Dermis lymphatic vessel endothelial cell (primary cell): ENCODE results near the gene PHAF1. TPM values are rescaled to one million over a fixed set of nuclear protein-coding genes. Genes with fewer than 3 reads are reported as not detected.

Experiments
- total RNA-seq: library from RNA; depleted of rRNA; stranded (reverse); fragments of >200 nt; gene quantifications from 2 replicates; pipeline ENCODE4 v1.2.1, GENCODE V29; 2014

PHAF1 gene
- total RNA-seq, result 10.0 and 11.8 TPM in 2 replicates

GRCh38 chr16:67109407-67110135, at the start of gene PHAF1:
Gene PHAF1, plus strand, starts transcription at chr16:67109941. Its CDS starts 235 bp downstream, at chr16:67110176.

DNA sequence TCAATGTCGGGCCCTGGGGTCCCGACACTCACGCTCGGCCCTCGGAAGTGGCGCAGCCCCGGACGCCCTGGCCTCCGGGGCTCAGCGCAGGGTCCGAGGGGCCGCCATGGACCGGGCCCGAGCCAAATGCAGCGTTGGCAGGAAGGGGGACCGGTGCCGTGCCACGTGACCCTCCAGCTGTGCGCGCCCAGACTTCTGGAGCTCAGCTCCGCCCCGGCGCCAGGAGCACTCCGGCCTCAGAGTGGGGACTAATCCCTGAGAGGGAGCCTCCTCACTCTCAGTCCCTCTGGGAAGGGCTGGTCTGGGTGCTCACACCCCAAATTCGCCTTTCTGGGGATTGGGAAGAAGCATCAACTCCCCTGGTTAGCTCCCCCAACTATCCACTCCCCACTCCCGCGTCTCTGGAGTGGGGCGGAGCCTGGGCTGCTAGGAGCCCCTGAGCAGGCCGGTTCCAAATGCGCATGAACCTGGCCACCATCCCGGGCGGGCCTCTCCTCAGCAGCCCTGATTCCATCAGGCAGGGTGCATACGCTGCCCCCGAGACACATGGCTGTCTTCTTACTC, 41.2 kb downstream of the PHAF1 start, which contains the start of gene B3GNT9:
TSS of gene B3GNT9 (minus strand) at position 166 of the 564 bp plus-strand sequence. CDS start 513 bp downstream, outside the sequence.

DNA sequence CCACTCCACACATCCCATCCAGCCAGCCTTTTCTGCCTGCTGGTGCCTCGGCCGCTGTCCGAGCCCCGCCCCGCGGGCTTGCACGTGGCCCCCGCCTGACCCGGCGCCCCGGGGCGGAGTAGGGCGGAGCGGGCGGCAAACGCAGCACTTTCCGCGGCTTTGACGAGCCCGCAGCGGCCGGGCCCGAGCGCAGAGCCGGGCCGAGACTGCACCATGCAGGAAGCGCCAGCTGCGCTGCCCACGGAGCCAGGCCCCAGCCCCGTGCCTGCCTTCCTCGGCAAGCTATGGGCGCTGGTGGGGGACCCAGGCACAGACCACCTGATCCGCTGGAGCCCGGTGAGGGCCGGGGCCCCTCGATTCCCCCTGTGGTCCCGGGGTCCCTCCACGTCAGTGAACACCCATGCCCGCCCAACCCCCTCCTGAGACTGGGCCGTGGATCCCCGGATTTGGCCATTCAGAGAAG, 54.9 kb downstream of the PHAF1 start, which contains the start of gene HSF4:
TSS of gene HSF4 (plus strand) at position 147 of the 463 bp plus-strand sequence. CDS start at position 214, 67 bp downstream.

GRCh38 chr16:67170168-67170948, 60.6 kb downstream of the PHAF1 start, which contains the start of gene NOL3:
Gene NOL3, plus strand, starts transcription at chr16:67170538.

GRCh38 chr16:67183627-67184452, 74.1 kb downstream of the PHAF1 start, which contains the start of gene MATCAP1:
Gene MATCAP1, minus strand, starts transcription at chr16:67183963. Its CDS starts 3,353 bp downstream, at chr16:67180610.

GRCh38 chr16:67190041-67190440, 80.3 kb downstream of the PHAF1 start, which contains the start of gene EXOC3L1:
Gene EXOC3L1, minus strand, starts transcription at chr16:67190136. Its CDS starts 460 bp downstream, at chr16:67189676.

DNA sequence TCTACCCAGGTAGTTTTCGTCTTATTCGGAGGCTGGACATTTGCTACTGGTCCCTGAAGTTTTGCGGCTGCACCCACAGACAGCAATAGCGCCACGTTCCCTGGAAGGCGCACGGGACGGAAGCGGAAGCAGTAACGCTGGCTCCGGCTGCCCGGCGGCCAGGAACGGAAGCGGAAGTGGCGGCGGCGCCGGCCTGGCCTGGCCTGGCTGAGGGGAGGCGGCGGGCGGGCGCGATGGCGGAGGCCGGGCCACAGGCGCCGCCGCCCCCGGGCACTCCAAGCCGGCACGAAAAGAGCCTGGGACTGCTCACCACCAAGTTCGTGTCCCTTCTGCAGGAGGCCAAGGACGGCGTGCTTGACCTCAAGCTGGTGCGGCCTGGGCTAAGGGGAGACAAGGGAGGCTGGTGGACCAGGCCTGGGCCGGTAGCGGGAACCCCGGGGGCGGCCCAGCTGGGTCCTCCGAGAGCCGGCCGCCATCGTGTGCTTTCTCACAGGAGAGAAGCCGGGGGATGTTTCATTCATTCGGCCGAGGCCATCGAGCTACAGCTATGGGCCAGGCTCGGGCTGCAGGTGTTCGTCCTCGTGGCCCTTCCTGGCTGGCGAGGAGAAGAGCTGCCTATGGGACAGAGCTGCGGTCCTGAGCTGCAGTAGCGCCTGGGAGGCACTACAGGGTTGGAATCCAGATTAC, 82.4 kb downstream of the PHAF1 start, which contains the start of gene E2F4:
TSS of gene E2F4 (plus strand) at position 161 of the 687 bp plus-strand sequence. CDS start at position 234, 73 bp downstream.

Other genes starting within 250 kb of the PHAF1 start
- 4.8 and 8.6 TPM in 2 replicates for gene PDP2, start 229.4 kb upstream of the PHAF1 start, total RNA-seq
- gene CDH16, start 191.1 kb upstream of the PHAF1 start, total RNA-seq, result not detected in 2 replicates
- gene RRAD, start 184.4 kb upstream of the PHAF1 start, total RNA-seq, result 0.22 and 0.43 TPM in 2 replicates
- 126 and 151 TPM in 2 replicates for gene CIAO2B, start 175.5 kb upstream of the PHAF1 start, total RNA-seq
- gene CES2, start 174.4 kb upstream of the PHAF1 start, total RNA-seq, result 13.8 and 15.1 TPM in 2 replicates
- gene CES3, start 148.7 kb upstream of the PHAF1 start, total RNA-seq, result under 0.01 TPM in 1 of 2 replicates, not detected in the other
- 0.60 and 2.0 TPM in 2 replicates for gene CES4A, start 121.4 kb upstream of the PHAF1 start, total RNA-seq
- gene CBFB, start 80.8 kb upstream of the PHAF1 start, total RNA-seq, result 47.6 and 71.9 TPM in 2 replicates
- gene B3GNT9, start 41.1 kb downstream of the PHAF1 start, total RNA-seq, result 4.0 and 8.0 TPM in 2 replicates
- 14.0 and 20.4 TPM in 2 replicates for gene TRADD, start 50.0 kb downstream of the PHAF1 start, total RNA-seq
- gene FBXL8, start 50.0 kb downstream of the PHAF1 start, total RNA-seq, result 5.6 and 6.1 TPM in 2 replicates
- 0.54 and 1.1 TPM in 2 replicates for gene HSF4, start 54.8 kb downstream of the PHAF1 start, total RNA-seq
- 4.0 and 4.9 TPM in 2 replicates for gene NOL3, start 60.6 kb downstream of the PHAF1 start, total RNA-seq
- gene MATCAP1, start 74.0 kb downstream of the PHAF1 start, total RNA-seq, result 4.6 and 8.7 TPM in 2 replicates
- gene EXOC3L1, start 80.2 kb downstream of the PHAF1 start, total RNA-seq, result 47.2 and 80.1 TPM in 2 replicates
- 46.4 and 62.6 TPM in 2 replicates for gene E2F4, start 82.2 kb downstream of the PHAF1 start, total RNA-seq
- gene ELMO3, start 89.2 kb downstream of the PHAF1 start, total RNA-seq, result 0.65 and 0.86 TPM in 2 replicates
- gene TMEM208, start 117.2 kb downstream of the PHAF1 start, total RNA-seq, result 25.7 and 27.7 TPM in 2 replicates
- 11.9 and 14.4 TPM in 2 replicates for gene FHOD1, start 137.5 kb downstream of the PHAF1 start, total RNA-seq
- 0.33 and 0.34 TPM in 2 replicates for gene SLC9A5, start 139.0 kb downstream of the PHAF1 start, total RNA-seq
- 7.5 and 9.8 TPM in 2 replicates for gene PLEKHG4, start 169.6 kb downstream of the PHAF1 start, total RNA-seq
- gene KCTD19, start 216.8 kb downstream of the PHAF1 start, total RNA-seq, result not detected in 2 replicates
- 0.11 TPM in 1 of 2 replicates, not detected in the other for gene LRRC36, start 216.9 kb downstream of the PHAF1 start, total RNA-seq